Measurements from ENCODE around the gene SH3PXD2A. TPM values are rescaled to one million over a fixed set of nuclear protein-coding genes. Genes with fewer than 3 reads are reported as not detected.

SH3PXD2A gene
- total and polyA plus RNA-seq, 10 of the 15 experiments (the other 5 are each of a cell fraction or from before 2014, with no cell fraction given) = 0.63 to 14.0 (median 4.4) TPM

DNA sequence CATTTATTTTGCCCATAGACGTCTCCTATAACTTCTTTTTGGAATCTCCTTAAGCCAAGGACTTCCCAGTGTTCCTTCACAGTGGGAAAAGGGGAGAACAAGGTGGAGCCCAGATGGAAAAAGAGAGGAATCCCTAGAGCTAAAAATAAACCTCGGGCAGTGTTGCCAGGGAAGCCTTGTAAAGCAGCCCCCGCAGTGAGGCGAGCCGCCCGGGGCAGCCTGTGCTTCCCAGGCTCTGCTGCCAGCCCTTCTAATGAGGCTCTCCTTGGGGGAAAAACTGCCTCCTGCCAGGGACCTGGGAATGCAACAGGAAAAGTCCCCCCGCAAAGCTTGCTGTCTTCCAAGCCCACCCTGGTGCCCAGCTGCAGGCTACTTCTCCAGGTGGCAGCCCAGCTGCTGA lies 71.7 kb downstream of the SH3PXD2A start:
- Histone ChIP-seq H3K4me1 (ENCODE audit: control insufficient read depth, insufficient read depth, low read length) (no peaks in the 10 kb centered on the region), H2AFZ (ENCODE audit: control insufficient read depth, low read depth, low read length) (no peak overlapping the region), H3K27ac (ENCODE audit: control insufficient read depth, insufficient read depth) (no peak overlapping the region), H3K79me2 (ENCODE audit: control insufficient read depth, insufficient read depth, low read length) (no peaks in the 10 kb centered on the region), H3K36me3 (ENCODE audit: control insufficient read depth in 2 of 2, insufficient read depth in 2 of 2, low read length in 1 of 2) (no peaks in the 10 kb centered on the region), H3K4me2 (ENCODE audit: control insufficient read depth, insufficient read depth) (no peak overlapping the region), H3K27me3 (replicated peaks in 1 of 2; ENCODE audit: control insufficient read depth in 2 of 2, insufficient read depth in 2 of 2, low read length in 1 of 2) (peaks cover 2 to 5% of the 10 kb centered on the region in 2 experiments; a peak in 3 of 4 replicates), H3K9me3 (replicated peaks; ENCODE audit: control insufficient read depth, insufficient read depth, low read length) (no peaks in the 10 kb centered on the region), H4K20me1 (ENCODE audit: control insufficient read depth, insufficient read depth) (no peaks in the 10 kb centered on the region), H3K4me3 (no peak overlapping the region), H3K9ac (ENCODE audit: control insufficient read depth, insufficient read depth, low read length) (no peak overlapping the region)
- intact Hi-C loops (cut with micrococcal nuclease; ENCODE audit: unreplicated experiment) (no loop called here), in situ Hi-C loops (cut with MboI) (no loop called here)
- POLR2A ChIA-PET = no interaction called here
- 68% methylated on average over 7 of the region's 7 CpGs for WGBS (ENCODE audit: insufficient coverage, insufficient replicate concordance, low lambda C conversion rate, missing lambda C conversion rate)
- ATAC-seq (no peak), FAIRE-seq (no peak), DNase-seq (ENCODE audit: low read depth, low spot score) (no peak)
- no TSS peak for BruUV-seq (replicated peaks)
- RAD21 ChIA-PET (ENCODE audit: unreplicated experiment) = no interaction called here
- SMC1A ChIA-PET (ENCODE audit: uncharacterized antibody, unreplicated experiment) = no interaction called here
- no peak for TF ChIP-seq BHLHE40 (IDR thresholded peaks at IDR 0.05; ENCODE audit: borderline replicate concordance in 1 of 2, low read depth in 2 of 2, low read length in 1 of 2)
- no peak for TF ChIP-seq EGR1 (IDR thresholded peaks at IDR 0.05; ENCODE audit: borderline replicate concordance in 1 of 2, low read depth in 2 of 2, low read length in 2 of 2)
- TF ChIP-seq TARDBP (IDR thresholded peaks at IDR 0.05; ENCODE audit: borderline replicate concordance) = no peak
- TF ChIP-seq EED (IDR thresholded peaks at IDR 0.05; ENCODE audit: low read depth) = no peak
- TF ChIP-seq, protein P1, sequence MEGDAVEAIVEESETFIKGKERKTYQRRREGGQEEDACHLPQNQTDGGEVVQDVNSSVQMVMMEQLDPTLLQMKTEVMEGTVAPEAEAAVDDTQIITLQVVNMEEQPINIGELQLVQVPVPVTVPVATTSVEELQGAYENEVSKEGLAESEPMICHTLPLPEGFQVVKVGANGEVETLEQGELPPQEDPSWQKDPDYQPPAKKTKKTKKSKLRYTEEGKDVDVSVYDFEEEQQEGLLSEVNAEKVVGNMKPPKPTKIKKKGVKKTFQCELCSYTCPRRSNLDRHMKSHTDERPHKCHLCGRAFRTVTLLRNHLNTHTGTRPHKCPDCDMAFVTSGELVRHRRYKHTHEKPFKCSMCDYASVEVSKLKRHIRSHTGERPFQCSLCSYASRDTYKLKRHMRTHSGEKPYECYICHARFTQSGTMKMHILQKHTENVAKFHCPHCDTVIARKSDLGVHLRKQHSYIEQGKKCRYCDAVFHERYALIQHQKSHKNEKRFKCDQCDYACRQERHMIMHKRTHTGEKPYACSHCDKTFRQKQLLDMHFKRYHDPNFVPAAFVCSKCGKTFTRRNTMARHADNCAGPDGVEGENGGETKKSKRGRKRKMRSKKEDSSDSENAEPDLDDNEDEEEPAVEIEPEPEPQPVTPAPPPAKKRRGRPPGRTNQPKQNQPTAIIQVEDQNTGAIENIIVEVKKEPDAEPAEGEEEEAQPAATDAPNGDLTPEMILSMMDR (IDR thresholded peaks at IDR 0.05 in 2 of 3, conservative IDR thresholded peaks at IDR 0.05 in 1 of 3; ENCODE audit: control insufficient read depth in 2 of 3, extremely low read depth in 1 of 3, insufficient read depth in 1 of 3, low read depth in 3 of 3, low read length in 3 of 3) = no peak
- TF ChIP-seq CREM (IDR thresholded peaks at IDR 0.05; ENCODE audit: low read depth) = no peak
- CTCF ChIA-PET = interaction anchor here (1.5 kb wide), 1 partner anchor 8 kb away, joined by 3 read pairs; no protein-coding TSS in a partner anchor

Measured in GM12878 (cell line).